ENCODE measurements around the gene MRLN.
"Not testable (repeated sequence)": the region's sequence is repeated elsewhere in the genome, so short reads cannot be mapped to it uniquely, and the experiment has no call there.

The MRLN gene

GRCh38 chr10:59741583-59741982 lies 11.7 kb downstream of the MRLN start:
- no peak overlapping the region for H3K4me3 ChIP-seq
- intact Hi-C loops (cut with DNase I; ENCODE audit: low total_unique reads) = no loop called here
- no peaks in the 10 kb centered on the region for H3K4me1 ChIP-seq
- H3K27ac ChIP-seq = no peak overlapping the region
- TF ChIP-seq CTCF (IDR thresholded peaks at IDR 0.05) = no peak
- DNase-seq = no peak
- H3K36me3 ChIP-seq = no peaks in the 10 kb centered on the region
- H3K9me3 ChIP-seq = no peaks in the 10 kb centered on the region
- no peaks in the 10 kb centered on the region for H3K27me3 ChIP-seq

- no peaks in the 10 kb centered on the region for H3K4me1 ChIP-seq
- no peak for TF ChIP-seq CTCF (IDR thresholded peaks at IDR 0.05)
- no peak overlapping the region for H3K4me3 ChIP-seq
- no peaks in the 10 kb centered on the region for H3K27me3 ChIP-seq
- intact Hi-C loops (cut with DNase I; ENCODE audit: low total_unique reads) = no loop called here
- no peaks in the 10 kb centered on the region for H3K9me3 ChIP-seq
- H3K27ac ChIP-seq = no peak overlapping the region
- no peak for DNase-seq
- H3K36me3 ChIP-seq = no peaks in the 10 kb centered on the region
Observed at GRCh38 chr10:59741048-59741447, 12.2 kb downstream of the MRLN start.

GRCh38 chr10:59736749-59737148 lies 16.5 kb downstream of the MRLN start:
- Histone ChIP-seq H3K4me1 (no peaks in the 10 kb centered on the region), H3K27me3 (no peaks in the 10 kb centered on the region), H3K36me3 (no peaks in the 10 kb centered on the region), H3K9me3 (no peaks in the 10 kb centered on the region), H3K27ac (no peak overlapping the region), H3K4me3 (no peak overlapping the region)
- no peak for DNase-seq
- intact Hi-C loops (cut with DNase I; ENCODE audit: low total_unique reads) = no loop called here
- no peak for TF ChIP-seq CTCF (IDR thresholded peaks at IDR 0.05)

GRCh38 chr10:59735296-59735695 lies 18.0 kb downstream of the MRLN start:
- Histone ChIP-seq H3K36me3 (no peaks in the 10 kb centered on the region), H3K4me1 (no peaks in the 10 kb centered on the region), H3K9me3 (no peaks in the 10 kb centered on the region), H3K4me3 (no peak overlapping the region), H3K27me3 (no peaks in the 10 kb centered on the region), H3K27ac (no peak overlapping the region)
- no peak for TF ChIP-seq CTCF (IDR thresholded peaks at IDR 0.05)
- intact Hi-C loops (cut with DNase I; ENCODE audit: low total_unique reads) = no loop called here
- DNase-seq = no peak

- no peak for TF ChIP-seq CTCF (IDR thresholded peaks at IDR 0.05)
- Histone ChIP-seq H3K36me3 (no peaks in the 10 kb centered on the region), H3K27ac (no peak overlapping the region), H3K27me3 (no peaks in the 10 kb centered on the region), H3K4me1 (no peaks in the 10 kb centered on the region), H3K4me3 (no peak overlapping the region), H3K9me3 (no peaks in the 10 kb centered on the region)
- intact Hi-C loops (cut with DNase I; ENCODE audit: low total_unique reads) = no loop called here
- no peak for DNase-seq
Observed at GRCh38 chr10:59734014-59734462, 19.2 kb downstream of the MRLN start.

- intact Hi-C loops (cut with DNase I; ENCODE audit: low total_unique reads); H3K27me3 ChIP-seq; H3K4me3 ChIP-seq; DNase-seq; H3K4me1 ChIP-seq; H3K9me3 ChIP-seq; H3K27ac ChIP-seq; H3K36me3 ChIP-seq: not testable (repeated sequence)
Observed at GRCh38 chr10:59733321-59734013, 19.8 kb downstream of the MRLN start.

GRCh38 chr10:59732849-59733248 lies 20.4 kb downstream of the MRLN start:
- intact Hi-C loops (cut with DNase I; ENCODE audit: low total_unique reads); H3K36me3 ChIP-seq; H3K4me3 ChIP-seq; H3K27me3 ChIP-seq; DNase-seq; H3K9me3 ChIP-seq; H3K4me1 ChIP-seq; H3K27ac ChIP-seq: not testable (repeated sequence)

GRCh38 chr10:59729167-59729566 lies 24.1 kb downstream of the MRLN start:
- intact Hi-C loops (cut with DNase I; ENCODE audit: low total_unique reads); H3K4me1 ChIP-seq: not testable (repeated sequence)

More at GRCh38 chr10:59729167-59729566, 24.1 kb downstream of the MRLN start:
- not testable (repeated sequence) for H3K36me3 ChIP-seq, DNase-seq, H3K4me3 ChIP-seq, H3K27me3 ChIP-seq, H3K27ac ChIP-seq, H3K9me3 ChIP-seq
